Panc1 (cell line): ENCODE results near the gene RAB30.
"Not testable (repeated sequence)": the region's sequence is repeated elsewhere in the genome, so short reads cannot be mapped to it uniquely, and the experiment has no call there.

Source experiments
- CTCF ChIP-seq: fragments of 450-650 bp; IDR thresholded peaks from 2 replicates; pipeline ENCODE4 v1.5.1; 2017; ENCODE audit warnings: mild to moderate bottlenecking
- SIN3A ChIP-seq: IDR thresholded peaks from 2 replicates; pipeline ENCODE4 v1.6.1; 2012; ENCODE audit warnings: low read depth, mild to moderate bottlenecking, low read length, moderate library complexity, borderline replicate concordance; ENCODE audit not compliant: insufficient read depth

GRCh38 chr11:82955736-82956453 is 115.8 kb downstream of the RAB30 start:
- not testable (repeated sequence) for TF ChIP-seq CTCF, SIN3A
